Measurements from ENCODE around the gene C20orf204. TPM values are rescaled to one million over a fixed set of nuclear protein-coding genes. Genes with fewer than 3 reads are reported as not detected.

The C20orf204 gene
- total and polyA plus RNA-seq, 2 of the 8 experiments (the other 6 are each of a cell fraction or from before 2014, with no cell fraction given), result 0.39 to 0.52 TPM

DNA sequence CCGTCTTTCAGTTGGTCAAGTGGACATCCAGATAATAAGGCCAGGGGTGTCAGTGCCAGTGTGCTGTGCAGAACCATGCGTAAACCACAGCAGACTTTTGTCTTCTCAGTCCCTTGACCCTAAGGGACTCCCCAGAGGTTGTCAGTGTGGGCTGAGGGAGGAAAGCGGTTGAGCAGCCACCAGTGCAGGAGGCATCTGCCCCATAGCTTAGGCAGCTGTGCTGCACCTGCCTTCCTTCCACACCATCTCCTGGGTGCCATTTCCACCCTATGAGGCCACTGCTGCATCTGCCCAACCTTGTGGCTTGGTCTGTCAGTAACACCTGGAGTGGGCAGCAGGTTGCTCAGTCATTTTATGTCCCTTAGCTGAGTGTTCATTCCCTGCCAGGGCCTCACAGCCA lies 29.1 kb upstream of the C20orf204 start:
- Histone ChIP-seq H3K18ac (ENCODE audit: extremely low read depth, low read length) (no peak overlapping the region), H4K20me1 (replicated peaks in 1 of 2; ENCODE audit: control insufficient read depth in 1 of 2, insufficient read depth in 2 of 2, low read length in 2 of 2) (peaks cover 10 to 11% of the 10 kb centered on the region in 2 experiments)

More for the DNA sequence above, 29.1 kb upstream of the C20orf204 start:
- Histone ChIP-seq H2BK20ac (ENCODE audit: low read length) (no peak overlapping the region), H3K14ac (ENCODE audit: insufficient read length) (no peak overlapping the region), H2BK120ac (replicated peaks; ENCODE audit: low read depth, low read length) (no peak overlapping the region), H2BK12ac (ENCODE audit: low read depth, low read length) (no peak overlapping the region), H3K4ac (replicated peaks; ENCODE audit: insufficient read length, low read depth, low read length) (no peak overlapping the region), H3K27me3 (replicated peaks in 1 of 4; ENCODE audit: control insufficient read depth in 3 of 4, extremely low read depth in 1 of 4, insufficient read depth in 3 of 4, low read length in 3 of 4) (no peaks in the 10 kb centered on the region), H3K4me1 (replicated peaks in 1 of 4; ENCODE audit: control insufficient read depth in 3 of 4, insufficient read depth in 4 of 4, low read length in 3 of 4) (no peaks in the 10 kb centered on the region), H2BK15ac (ENCODE audit: low read length) (no peak overlapping the region), H2BK5ac (ENCODE audit: low read depth, low read length) (no peak overlapping the region), H2AFZ (ENCODE audit: low read length) (no peak overlapping the region), H3K27ac (ENCODE audit: low read depth, low read length) (no peak overlapping the region), H3K56ac (replicated peaks; ENCODE audit: insufficient read length, low read depth, low read length) (no peak overlapping the region), H3K4me2 (ENCODE audit: insufficient read depth in 1 of 2, low read depth in 2 of 2, low read length in 2 of 2) (no peak overlapping the region), H4K5ac (ENCODE audit: insufficient read length, low read depth, low read length) (no peak overlapping the region), H3K79me1 (ENCODE audit: low read depth, low read length) (peaks cover 7% of the 10 kb centered on the region), H3K36me3 (ENCODE audit: control insufficient read depth in 2 of 4, insufficient read depth in 4 of 4, low read length in 3 of 4) (peaks cover 10 to 51% (median 25%) of the 10 kb centered on the region in 4 experiments; a peak in 7 of 8 replicates), H2AK5ac (ENCODE audit: low read depth, low read length) (no peak overlapping the region), H3K9me3 (ENCODE audit: insufficient read depth in 2 of 2, low read depth in 1 of 2, low read length in 1 of 2) (no peaks in the 10 kb centered on the region), H3K9ac (replicated peaks in 1 of 4; ENCODE audit: extremely low read depth in 1 of 4, low read depth in 3 of 4, low read length in 3 of 4) (no peak overlapping the region), H3K79me2 (ENCODE audit: control insufficient read depth in 1 of 2, insufficient read depth in 2 of 2, low read length in 2 of 2) (peaks cover 0 to 5% of the 10 kb centered on the region in 2 experiments; a peak in 2 of 4 replicates), H3K23me2 (ENCODE audit: low read depth, low read length) (no peaks in the 10 kb centered on the region), H4K8ac (ENCODE audit: extremely low read depth, insufficient read depth, low read length) (no peak overlapping the region), H4K91ac (replicated peaks; ENCODE audit: insufficient read length, low read length) (no peak overlapping the region), H3K23ac (ENCODE audit: insufficient read length) (no peak overlapping the region), H3K4me3 (ENCODE audit: extremely low read depth in 1 of 4, insufficient read depth in 2 of 4, low read depth in 3 of 4, low read length in 4 of 4) (no peak overlapping the region)
- ChIA-PET POLR2A (ENCODE audit: partially characterized antibody) (no interaction called here), CTCF (ENCODE audit: partially characterized antibody) (interaction anchor here (0.6 to 2.0 kb wide), 6 partner anchors 12 to 140 kb away, joined by 3 to 6 read pairs (median 4); no protein-coding TSS in a partner anchor)
- WGBS, 2 experiments (ENCODE audit: extremely low coverage in 1 of 2, insufficient coverage in 1 of 2, insufficient read length in 1 of 2, insufficient replicate concordance in 2 of 2, low coverage in 1 of 2, low lambda C conversion rate in 2 of 2, missing lambda C conversion rate in 1 of 2), result 98% methylated on average over 3 of the region's 3 CpGs; no CpG with 5 or more reads in 1 of the 2 experiments
- TF ChIP-seq, protein P1, sequence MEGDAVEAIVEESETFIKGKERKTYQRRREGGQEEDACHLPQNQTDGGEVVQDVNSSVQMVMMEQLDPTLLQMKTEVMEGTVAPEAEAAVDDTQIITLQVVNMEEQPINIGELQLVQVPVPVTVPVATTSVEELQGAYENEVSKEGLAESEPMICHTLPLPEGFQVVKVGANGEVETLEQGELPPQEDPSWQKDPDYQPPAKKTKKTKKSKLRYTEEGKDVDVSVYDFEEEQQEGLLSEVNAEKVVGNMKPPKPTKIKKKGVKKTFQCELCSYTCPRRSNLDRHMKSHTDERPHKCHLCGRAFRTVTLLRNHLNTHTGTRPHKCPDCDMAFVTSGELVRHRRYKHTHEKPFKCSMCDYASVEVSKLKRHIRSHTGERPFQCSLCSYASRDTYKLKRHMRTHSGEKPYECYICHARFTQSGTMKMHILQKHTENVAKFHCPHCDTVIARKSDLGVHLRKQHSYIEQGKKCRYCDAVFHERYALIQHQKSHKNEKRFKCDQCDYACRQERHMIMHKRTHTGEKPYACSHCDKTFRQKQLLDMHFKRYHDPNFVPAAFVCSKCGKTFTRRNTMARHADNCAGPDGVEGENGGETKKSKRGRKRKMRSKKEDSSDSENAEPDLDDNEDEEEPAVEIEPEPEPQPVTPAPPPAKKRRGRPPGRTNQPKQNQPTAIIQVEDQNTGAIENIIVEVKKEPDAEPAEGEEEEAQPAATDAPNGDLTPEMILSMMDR (IDR thresholded peaks at IDR 0.05; ENCODE audit: control extremely low read depth in 1 of 3, insufficient read depth in 1 of 3, low read depth in 1 of 3, low read length in 3 of 3), result no peak
- no peak for TF ChIP-seq KDM4A (IDR thresholded peaks at IDR 0.05; ENCODE audit: low read depth, low read length, severe bottlenecking)
- no peak for TF ChIP-seq BACH1 (IDR thresholded peaks at IDR 0.05; ENCODE audit: low read length)
- no peak for TF ChIP-seq CREB1 (IDR thresholded peaks at IDR 0.05)
- TF ChIP-seq FOSL1 (IDR thresholded peaks at IDR 0.05; ENCODE audit: insufficient read depth, low read depth, low read length), result no peak
- DNase-seq (ENCODE audit: low read depth in 1 of 2, low spot score in 2 of 2), result no peak
- no peak for FAIRE-seq
